Activated CD4-positive, alpha-beta memory T cell treated with anti-CD3 and anti-CD28 coated beads for 36 hours (primary cell): ENCODE data around the gene STX1A. TPM values are rescaled to one million over a fixed set of nuclear protein-coding genes. Genes with fewer than 3 reads are reported as not detected.
A peak's percentile ranks its signal among the peaks of the same experiment; 100 is the strongest.

Experiments
- CTCF ChIA-PET: fragments of 350-600 bp; sonication (Branson Sonifier 250); formaldehyde crosslinking; loops from one replicate; lab custom pipeline; 2021; ENCODE audit warnings: antibody characterized with exemption, inconsistent platforms; lab: Charles Lee
- POLR2A ChIA-PET: fragments of 350-600 bp; sonication (Branson Sonifier 250); formaldehyde crosslinking; loops from one replicate; lab custom pipeline; 2021; ENCODE audit warnings: antibody characterized with exemption; lab: Charles Lee
- DNase-seq: peaks from one replicate; pipeline ENCODE4 v3.0.0-alpha.2; 2020
- H3K27ac Mint-ChIP-seq: one replicate; pipeline ENCODE4 v1.8.0; 2021; ENCODE audit warnings: mixed read lengths
- H3K27me3 Mint-ChIP-seq: one replicate; pipeline ENCODE4 v1.8.0; 2021; ENCODE audit warnings: mixed read lengths
- H3K36me3 Mint-ChIP-seq: one replicate; pipeline ENCODE4 v1.8.0; 2021; ENCODE audit warnings: mixed read lengths
- H3K4me1 Mint-ChIP-seq: one replicate; pipeline ENCODE4 v1.8.0; 2021; ENCODE audit warnings: low read depth, mixed read lengths
- H3K4me3 Mint-ChIP-seq: one replicate; pipeline ENCODE4 v1.8.0; 2021; ENCODE audit warnings: mild to moderate bottlenecking, mixed read lengths
- H3K9me3 Mint-ChIP-seq: one replicate; pipeline ENCODE4 v1.8.0; 2021; ENCODE audit warnings: mixed read lengths
- intact Hi-C: fragments of 100-400 bp; cut with micrococcal nuclease; formaldehyde crosslinking; loops from one replicate; pipeline ENCODE4 v1.15.1; 2023
- total RNA-seq, 2 experiments: library from RNA; stranded (reverse); gene quantifications; one replicate each; pipeline ENCODE4 v1.2.3, GENCODE V29; 2021

Gene STX1A
- total RNA-seq, 2 experiments from 2014 or later, result 31.8 to 39.2 TPM

- intact Hi-C loops, result no loop called here
- CTCF ChIA-PET, result no interaction called here
Measured at GRCh38 chr7:73742338-73742752, 22.9 kb upstream of the STX1A start.

GRCh38 chr7:73741600-73741999 is 22.1 kb upstream of the STX1A start:
- peaks cover 7% of the 10 kb centered on the region for H3K4me1 Mint-ChIP-seq
- no peak overlapping the region for H3K27ac Mint-ChIP-seq
- POLR2A ChIA-PET, result no interaction called here
- H3K36me3 Mint-ChIP-seq, result peaks cover 4% of the 10 kb centered on the region
- intact Hi-C loops, result no loop called here
- no peaks in the 10 kb centered on the region for H3K9me3 Mint-ChIP-seq
- no peak for DNase-seq
- no peak overlapping the region for H3K4me3 Mint-ChIP-seq
- no peaks in the 10 kb centered on the region for H3K27me3 Mint-ChIP-seq
- CTCF ChIA-PET, result interaction anchor here (1.0 kb wide), 1 partner anchor 113 kb away, joined by 3 read pairs; no protein-coding TSS in a partner anchor

More at GRCh38 chr7:73742338-73742752, 22.9 kb upstream of the STX1A start:
- no peak overlapping the region for H3K4me3 Mint-ChIP-seq
- no peaks in the 10 kb centered on the region for H3K27me3 Mint-ChIP-seq
- peaks cover 7% of the 10 kb centered on the region for H3K4me1 Mint-ChIP-seq
- H3K9me3 Mint-ChIP-seq, result no peaks in the 10 kb centered on the region
- POLR2A ChIA-PET, result no interaction called here
- no peak for DNase-seq
- H3K36me3 Mint-ChIP-seq, result peaks cover 1% of the 10 kb centered on the region
- H3K27ac Mint-ChIP-seq, result no peak overlapping the region

GRCh38 chr7:73740771-73741170 is 21.3 kb upstream of the STX1A start:
- Mint-ChIP-seq H3K9me3 (no peaks in the 10 kb centered on the region), H3K4me1 (peaks cover 7% of the 10 kb centered on the region), H3K27ac (no peak overlapping the region), H3K36me3 (peaks cover 7% of the 10 kb centered on the region), H3K4me3 (no peak overlapping the region), H3K27me3 (no peaks in the 10 kb centered on the region)
- no peak for DNase-seq
- ChIA-PET CTCF (interaction anchor here (0.9 to 1.0 kb wide), 2 partner anchors 114 to 134 kb away, joined by 3 to 5 read pairs; no protein-coding TSS in a partner anchor), POLR2A (no interaction called here)
- intact Hi-C loops, result no loop called here

- CTCF ChIA-PET, result interaction anchor here (0.9 to 2.6 kb wide), 2 partner anchors 115 to 134 kb away, joined by 5 to 14 read pairs; no protein-coding TSS in a partner anchor
- Mint-ChIP-seq H3K9me3 (no peaks in the 10 kb centered on the region), H3K27me3 (no peaks in the 10 kb centered on the region), H3K36me3 (peaks cover 7% of the 10 kb centered on the region), H3K27ac (no peak overlapping the region), H3K4me3 (no peak overlapping the region), H3K4me1 (peaks cover 7% of the 10 kb centered on the region)
- POLR2A ChIA-PET, result interaction anchor here (0.6 kb wide), 1 partner anchor 1799 kb away, joined by 3 read pairs; no protein-coding TSS in a partner anchor
- no peak for DNase-seq
- intact Hi-C loops, result no loop called here
Measured at GRCh38 chr7:73740212-73740611, 20.7 kb upstream of the STX1A start.

GRCh38 chr7:73739387-73739767 is 19.9 kb upstream of the STX1A start:
- peak overlapping the region; percentile 91 for H3K4me3 Mint-ChIP-seq
- no peaks in the 10 kb centered on the region for H3K9me3 Mint-ChIP-seq
- peaks cover 7% of the 10 kb centered on the region for H3K36me3 Mint-ChIP-seq
- peak overlapping the region; percentile 64 for H3K27ac Mint-ChIP-seq
- ChIA-PET CTCF (interaction anchor here (1.5 to 2.6 kb wide), 5 partner anchors 14 to 288 kb away, joined by 4 to 14 read pairs (median 12); partner anchors contain the start of gene VPS37D), POLR2A (interaction anchor here (0.9 kb wide), 1 partner anchor 441 kb away, joined by 3 read pairs; no protein-coding TSS in a partner anchor)
- intact Hi-C loops, result loop anchor here (1.0 to 2.0 kb wide), 2 partner anchors 56 to 111 kb away; partner anchors contain the start of genes BUD23 and DNAJC30
- peaks cover 13% of the 10 kb centered on the region for H3K4me1 Mint-ChIP-seq
- H3K27me3 Mint-ChIP-seq, result no peaks in the 10 kb centered on the region
- no peak for DNase-seq

GRCh38 chr7:73738612-73739386 is 19.3 kb upstream of the STX1A start, which contains the start of gene ABHD11:
Gene ABHD11 (minus strand): TSS chr7:73738802. CDS start chr7:73738770, 32 bp downstream.
- ChIA-PET POLR2A (interaction anchor here (0.9 to 1.5 kb wide), 5 partner anchors 21 to 441 kb away, joined by 3 to 7 read pairs (median 3); partner anchors contain the start of genes BAZ1B and EIF4H), CTCF (interaction anchor here (1.4 to 2.6 kb wide), 7 partner anchors 13 to 288 kb away, joined by 3 to 14 read pairs (median 7); partner anchors contain the start of genes BAZ1B and VPS37D)
- no peaks in the 10 kb centered on the region for H3K9me3 Mint-ChIP-seq
- intact Hi-C loops, result loop anchor here (1.0 to 2.0 kb wide), 4 partner anchors 20 to 160 kb away; partner anchors contain the start of genes BUD23, DNAJC30 and TBL2
- peaks cover 13% of the 10 kb centered on the region for H3K4me1 Mint-ChIP-seq
- no peaks in the 10 kb centered on the region for H3K27me3 Mint-ChIP-seq
- peak; percentile 99 for DNase-seq
- peak within 1 kb of the TSS; percentile 91 for H3K4me3 Mint-ChIP-seq
- peaks cover 7% of the 10 kb centered on the region for H3K36me3 Mint-ChIP-seq
- peak within 1 kb of the TSS; percentile 82 for H3K27ac Mint-ChIP-seq

- peak overlapping the region; percentile 82 for H3K27ac Mint-ChIP-seq
- H3K4me3 Mint-ChIP-seq, result peak overlapping the region; percentile 91
- no peaks in the 10 kb centered on the region for H3K9me3 Mint-ChIP-seq
- ChIA-PET CTCF (interaction anchor here (1.4 to 2.6 kb wide), 7 partner anchors 13 to 289 kb away, joined by 3 to 14 read pairs (median 7); partner anchors contain the start of genes BAZ1B and VPS37D), POLR2A (interaction anchor here (0.9 to 1.5 kb wide), 4 partner anchors 21 to 436 kb away, joined by 3 to 7 read pairs (median 4); partner anchors contain the start of genes BAZ1B and EIF4H)
- H3K36me3 Mint-ChIP-seq, result peaks cover 7% of the 10 kb centered on the region
- H3K4me1 Mint-ChIP-seq, result peaks cover 13% of the 10 kb centered on the region
- peak; percentile 77 for DNase-seq
- H3K27me3 Mint-ChIP-seq, result no peaks in the 10 kb centered on the region
- intact Hi-C loops, result loop anchor here (1.0 to 2.0 kb wide), 3 partner anchors 20 to 160 kb away; partner anchors contain the start of gene TBL2
Measured at GRCh38 chr7:73738220-73738611, 18.7 kb upstream of the STX1A start.

GRCh38 chr7:73737491-73738219 is 18.2 kb upstream of the STX1A start:
- Mint-ChIP-seq H3K27ac (peak overlapping the region; percentile 82), H3K36me3 (peaks cover 7% of the 10 kb centered on the region), H3K4me3 (peak overlapping the region; percentile 91), H3K4me1 (peaks cover 13% of the 10 kb centered on the region), H3K27me3 (no peaks in the 10 kb centered on the region), H3K9me3 (no peaks in the 10 kb centered on the region)
- intact Hi-C loops, result loop anchor here (1.0 to 2.0 kb wide), 3 partner anchors 19 to 159 kb away; partner anchors contain the start of gene TBL2
- ChIA-PET CTCF (interaction anchor here (1.2 to 7.3 kb wide), 7 partner anchors 12 to 215 kb away, joined by 3 to 109 read pairs (median 12); partner anchors contain the start of gene BAZ1B), POLR2A (interaction anchor here (1.0 to 1.5 kb wide), 3 partner anchors 20 to 437 kb away, joined by 3 to 7 read pairs (median 3); partner anchors contain the start of genes BAZ1B and EIF4H)
- DNase-seq, result no peak

- H3K4me1 Mint-ChIP-seq, result peaks cover 13% of the 10 kb centered on the region
- ChIA-PET CTCF (interaction anchor here (0.5 to 7.3 kb wide), 3 partner anchors 11 to 129 kb away, joined by 3 to 109 read pairs (median 3); no protein-coding TSS in a partner anchor), POLR2A (no interaction called here)
- H3K9me3 Mint-ChIP-seq, result no peaks in the 10 kb centered on the region
- intact Hi-C loops, result no loop called here
- no peaks in the 10 kb centered on the region for H3K27me3 Mint-ChIP-seq
- no peak for DNase-seq
- H3K4me3 Mint-ChIP-seq, result no peak overlapping the region
- H3K36me3 Mint-ChIP-seq, result peaks cover 7% of the 10 kb centered on the region
- no peak overlapping the region for H3K27ac Mint-ChIP-seq
Measured at GRCh38 chr7:73736885-73737284, 17.4 kb upstream of the STX1A start.

GRCh38 chr7:73735528-73735905 is 16.0 kb upstream of the STX1A start:
- no peak for DNase-seq
- peaks cover 7% of the 10 kb centered on the region for H3K36me3 Mint-ChIP-seq
- H3K9me3 Mint-ChIP-seq, result no peaks in the 10 kb centered on the region
- POLR2A ChIA-PET, result no interaction called here
- CTCF ChIA-PET, result interaction anchor here (1.1 to 7.3 kb wide), 11 partner anchors 10 to 179 kb away, joined by 3 to 109 read pairs (median 7); partner anchors contain the start of genes METTL27, STX1A and TBL2
- intact Hi-C loops, result no loop called here
- peaks cover 11% of the 10 kb centered on the region for H3K4me1 Mint-ChIP-seq
- H3K27me3 Mint-ChIP-seq, result no peaks in the 10 kb centered on the region
- no peak overlapping the region for H3K4me3 Mint-ChIP-seq
- H3K27ac Mint-ChIP-seq, result no peak overlapping the region
